AG04450 (cell line): ENCODE measurements around the gene MYLK2. TPM values are rescaled to one million over a fixed set of nuclear protein-coding genes. Genes with fewer than 3 reads are reported as not detected.

Source experiments
- CTCF ChIA-PET: fragments of 300-600, 350-600 bp; formaldehyde crosslinking; extraction: SDS; loops from one replicate; lab custom pipeline; 2022; ENCODE audit warnings: antibody characterized with exemption, inconsistent platforms; lab: Charles Lee
- POLR2A ChIA-PET: fragments of 350-600 bp; formaldehyde crosslinking; extraction: SDS; loops from one replicate; lab custom pipeline; 2021; ENCODE audit warnings: antibody characterized with exemption, inconsistent platforms; lab: Yijun Ruan, JAX
- DNase-seq: peaks from one replicate; pipeline ENCODE4 v3.0.0-alpha.2; 2011; ENCODE audit warnings: low read depth, low spot score
- H3K27ac ChIP-seq: one replicate; pipeline ENCODE4 v1.5.1; 2012; ENCODE audit warnings: low read depth, low read length, control low read depth
- H3K27me3 ChIP-seq: one replicate; pipeline ENCODE4 v1.6.0; 2012; ENCODE audit warnings: low read length; ENCODE audit not compliant: control insufficient read depth, insufficient read depth
- H3K4me3 ChIP-seq: 2 replicates; pipeline ENCODE4 v1.5.1; 2011; ENCODE audit warnings: mild to moderate bottlenecking, low read depth, low read length, control low read depth
- H3K9me3 ChIP-seq: 2 replicates; pipeline ENCODE4 v1.5.1; 2012; ENCODE audit warnings: low read length; ENCODE audit not compliant: control insufficient read depth, insufficient read depth
- polyA plus RNA-seq: library from polyadenylated mRNA; depleted of rRNA; stranded (reverse); fragments of >200 nt; gene quantifications from 2 replicates; pipeline ENCODE4 v1.2.3, GENCODE V29; 2011
- TF ChIP-seq, protein P1 (sequence below): IDR thresholded peaks from 2 replicates; pipeline ENCODE4 v1.5.1; 2011; ENCODE audit warnings: low read depth, low read length, control low read depth, inconsistent platforms

MYLK2 gene
- polyA plus RNA-seq, 1 experiment = not detected

GRCh38 chr20:31864521-31865400 is 45.6 kb downstream of the MYLK2 start:
- POLR2A ChIA-PET = no interaction called here
- H3K27me3 ChIP-seq = peaks cover 63% of the 10 kb centered on the region
- DNase-seq = no peak
- H3K27ac ChIP-seq = no peak overlapping the region
- CTCF ChIA-PET = interaction anchor here (4.2 kb wide), 1 partner anchor 12 kb away, joined by 30 read pairs; no protein-coding TSS in a partner anchor
- TF ChIP-seq, protein P1, sequence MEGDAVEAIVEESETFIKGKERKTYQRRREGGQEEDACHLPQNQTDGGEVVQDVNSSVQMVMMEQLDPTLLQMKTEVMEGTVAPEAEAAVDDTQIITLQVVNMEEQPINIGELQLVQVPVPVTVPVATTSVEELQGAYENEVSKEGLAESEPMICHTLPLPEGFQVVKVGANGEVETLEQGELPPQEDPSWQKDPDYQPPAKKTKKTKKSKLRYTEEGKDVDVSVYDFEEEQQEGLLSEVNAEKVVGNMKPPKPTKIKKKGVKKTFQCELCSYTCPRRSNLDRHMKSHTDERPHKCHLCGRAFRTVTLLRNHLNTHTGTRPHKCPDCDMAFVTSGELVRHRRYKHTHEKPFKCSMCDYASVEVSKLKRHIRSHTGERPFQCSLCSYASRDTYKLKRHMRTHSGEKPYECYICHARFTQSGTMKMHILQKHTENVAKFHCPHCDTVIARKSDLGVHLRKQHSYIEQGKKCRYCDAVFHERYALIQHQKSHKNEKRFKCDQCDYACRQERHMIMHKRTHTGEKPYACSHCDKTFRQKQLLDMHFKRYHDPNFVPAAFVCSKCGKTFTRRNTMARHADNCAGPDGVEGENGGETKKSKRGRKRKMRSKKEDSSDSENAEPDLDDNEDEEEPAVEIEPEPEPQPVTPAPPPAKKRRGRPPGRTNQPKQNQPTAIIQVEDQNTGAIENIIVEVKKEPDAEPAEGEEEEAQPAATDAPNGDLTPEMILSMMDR = no peak
- no peak overlapping the region for H3K4me3 ChIP-seq
- no peaks in the 10 kb centered on the region for H3K9me3 ChIP-seq

GRCh38 chr20:31866221-31866620 is 47.1 kb downstream of the MYLK2 start:
- Histone ChIP-seq H3K9me3 (no peaks in the 10 kb centered on the region), H3K27ac (no peak overlapping the region), H3K27me3 (peaks cover 62% of the 10 kb centered on the region), H3K4me3 (no peak overlapping the region)
- CTCF ChIA-PET = interaction anchor here (2.7 kb wide), 1 partner anchor 14 kb away, joined by 14 read pairs; no protein-coding TSS in a partner anchor
- TF ChIP-seq, protein P1 = no peak
- POLR2A ChIA-PET = no interaction called here
- no peak for DNase-seq

DNA sequence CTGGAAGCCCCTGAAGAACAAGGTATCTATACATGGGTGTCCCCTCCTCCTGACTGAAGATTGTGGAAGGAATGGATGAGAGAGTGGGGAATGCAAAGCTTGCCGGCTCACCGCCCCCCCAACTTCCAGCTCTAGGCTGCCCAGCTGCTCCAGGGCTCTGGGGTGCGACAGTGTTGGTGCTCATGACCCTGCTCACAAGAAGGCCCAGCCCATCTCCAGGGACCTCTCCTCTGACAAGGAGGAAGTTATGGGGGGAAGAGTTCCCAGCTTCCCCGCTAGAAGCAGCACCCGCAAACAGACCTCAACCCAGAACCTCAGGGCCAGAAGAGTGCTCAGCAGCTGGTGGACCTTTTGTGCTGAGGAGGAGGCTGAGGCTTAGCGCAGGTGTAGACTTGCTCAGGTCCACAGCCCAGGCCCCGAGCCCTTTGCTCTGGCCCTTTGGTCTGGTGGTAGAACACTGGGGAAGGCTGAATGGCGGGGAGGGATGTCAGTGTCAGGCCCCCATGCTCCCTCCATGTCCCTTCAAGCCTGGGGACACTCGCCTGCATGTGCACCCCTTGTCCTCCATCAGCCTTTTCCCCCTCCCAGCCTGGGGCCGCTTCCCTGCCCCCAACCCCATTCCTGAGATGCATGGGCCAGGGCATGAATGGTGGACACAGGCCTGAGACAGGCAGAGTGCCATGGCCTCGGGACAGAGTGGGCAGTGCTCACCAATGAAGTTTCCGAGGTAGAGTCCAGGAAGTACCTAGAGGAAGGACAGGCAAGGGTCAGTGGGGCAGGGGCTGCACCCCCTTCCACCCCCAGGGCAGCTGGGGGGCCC is 49.9 kb downstream of the MYLK2 start:
- Histone ChIP-seq H3K4me3 (no peak overlapping the region), H3K9me3 (no peaks in the 10 kb centered on the region), H3K27me3 (peaks cover 71% of the 10 kb centered on the region), H3K27ac (no peak overlapping the region)
- ChIA-PET CTCF (interaction anchor here (2.7 kb wide), 1 partner anchor 16 kb away, joined by 14 read pairs; no protein-coding TSS in a partner anchor), POLR2A (no interaction called here)
- TF ChIP-seq, protein P1 = no peak
- no peak for DNase-seq

DNA sequence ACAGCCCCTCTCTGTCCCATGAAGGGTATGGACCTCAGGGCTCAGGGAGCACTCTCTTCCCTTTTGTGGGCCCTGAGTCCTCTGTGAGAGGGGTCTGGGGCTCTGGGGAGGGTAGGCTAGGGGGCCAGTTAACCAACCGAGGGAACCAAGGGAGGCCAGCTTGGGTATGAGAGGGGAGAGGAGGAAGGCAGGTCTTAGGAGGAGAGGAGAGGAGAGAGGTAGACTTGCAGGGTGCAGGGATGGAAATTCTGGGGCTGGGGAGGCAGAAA is 50.5 kb downstream of the MYLK2 start:
- H3K4me3 ChIP-seq = no peak overlapping the region
- H3K27ac ChIP-seq = no peak overlapping the region
- DNase-seq = no peak
- POLR2A ChIA-PET = no interaction called here
- peaks cover 67% of the 10 kb centered on the region for H3K27me3 ChIP-seq
- CTCF ChIA-PET = no interaction called here
- TF ChIP-seq, protein P1 = no peak
- H3K9me3 ChIP-seq = no peaks in the 10 kb centered on the region
